K562 (cell line): ENCODE data around the gene TM7SF2. TPM values are rescaled to one million over a fixed set of nuclear protein-coding genes. Genes with fewer than 3 reads are reported as not detected.

Experiments used
- ATF4 ChIP-seq: fragments of 450-650 bp; formaldehyde crosslinking; IDR thresholded peaks from 2 replicates; pipeline ENCODE4 v1.4.0; 2022; ENCODE audit warnings: mild to moderate bottlenecking, moderate library complexity
- CCNT2 ChIP-seq: IDR thresholded peaks from 2 replicates; pipeline ENCODE4 v1.6.1; 2011; ENCODE audit warnings: borderline replicate concordance, low read depth, mild to moderate bottlenecking, moderate library complexity, mixed read lengths, low read length; ENCODE audit not compliant: insufficient read length; ENCODE audit errors: extremely low read depth
- DIDO1 ChIP-seq: fragments of 450-650 bp; IDR thresholded peaks from 2 replicates; pipeline ENCODE4 v1.6.1; 2016; ENCODE audit warnings: low read depth, missing biosample characterization, missing genetic modification characterization
- SRSF9 ChIP-seq: fragments of 200-400 bp; formaldehyde crosslinking; IDR thresholded peaks from 2 replicates; pipeline ENCODE4 v1.6.1; 2017; ENCODE audit warnings: low read depth, low read length, borderline replicate concordance
- ZNF407 ChIP-seq: fragments of 450-650 bp; IDR thresholded peaks from 2 replicates; pipeline ENCODE4 v1.6.1; 2016; ENCODE audit warnings: low read depth
- ZZZ3 ChIP-seq: fragments of 450-650 bp; IDR thresholded peaks from 2 replicates; pipeline ENCODE4 v1.6.1; 2016; ENCODE audit warnings: antibody characterized with exemption, mild to moderate bottlenecking, moderate library complexity
- polyA plus RNA-seq, 8 experiments: library from polyadenylated mRNA; depleted of rRNA in 4 of 8; stranded (reverse) in 5 of 8; unstranded in 3 of 8; fragments of >200 nt; fragmentation: Nextera tagmentation in 2 of 8; fragmentation: Illumina TruSeq in 1 of 8; extraction: Ambion mirVana in 2 of 8; extraction: Trizol in 1 of 8; gene quantifications; 2 replicates each; pipeline versions ENCODE4 v1.2.1 to v1.2.3, GENCODE V29; 2011 to 2014; ENCODE audit warnings: inconsistent platforms in 1 of 8, missing spikeins in 1 of 8
- total RNA-seq, 7 experiments: library from RNA; depleted of rRNA in 6 of 7; stranded (reverse); fragments of >200 nt in 6 of 7; fragmentation: Illumina TruSeq in 2 of 7; extraction: Trizol in 2 of 7; gene quantifications; 2 replicates each; pipeline versions ENCODE4 v1.2.1 to v1.2.3, GENCODE V29; 2011 to 2021; ENCODE audit warnings: low replicate concordance in 1 of 7

TM7SF2 gene
- total and polyA plus RNA-seq, 9 of the 15 experiments (the other 6 are each of a cell fraction or from before 2014, with no cell fraction given), result 1.2 to 22.0 (median 14.3) TPM

DNA sequence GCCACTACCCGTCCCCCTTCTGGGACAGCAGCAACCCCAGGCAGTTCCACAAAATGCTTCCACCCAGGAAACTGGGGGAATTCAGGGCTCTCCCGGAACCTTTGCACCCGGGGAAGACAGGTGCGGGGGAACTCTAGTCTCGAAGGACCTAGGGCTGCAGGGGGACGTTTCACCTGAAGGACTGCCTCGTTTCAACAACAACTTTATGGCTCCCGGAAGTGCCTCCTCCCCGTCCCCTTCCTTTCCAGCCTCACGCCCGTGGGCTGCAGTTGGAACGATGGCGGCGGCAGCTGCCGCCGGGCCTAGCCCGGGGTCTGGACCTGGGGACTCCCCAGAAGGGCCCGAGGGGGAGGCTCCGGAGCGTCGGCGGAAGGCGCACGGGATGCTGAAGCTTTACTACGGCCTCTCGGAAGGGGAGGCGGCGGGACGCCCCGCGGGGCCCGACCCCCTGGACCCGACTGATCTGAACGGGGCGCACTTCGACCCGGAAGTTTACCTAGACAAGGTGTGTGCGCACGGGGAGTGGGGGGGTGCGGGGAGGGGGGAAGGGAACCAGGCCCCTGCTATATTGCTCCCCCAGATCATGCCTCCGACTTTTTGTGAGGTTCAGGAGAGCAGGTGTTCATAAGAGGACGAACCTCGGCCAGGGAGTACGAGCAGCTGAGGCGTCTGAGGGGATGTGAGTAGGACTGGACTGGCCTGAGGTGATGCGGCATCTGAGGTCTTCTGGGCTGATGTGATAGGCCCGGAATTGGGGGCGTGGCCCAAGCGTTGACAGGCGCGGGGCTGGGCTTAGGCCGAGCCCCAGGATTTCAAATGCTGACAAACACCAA, 15.5 kb upstream of the TM7SF2 start, which contains the start of gene VPS51 (continued):
- no peak for TF ChIP-seq ATF4 (CRISPR knock-in tag)
- TF ChIP-seq SRSF9, result no peak
- no peak for TF ChIP-seq ZNF407
- TF ChIP-seq DIDO1 (tag), result peak; percentile 97
- peak; percentile 20 for TF ChIP-seq CCNT2
- TF ChIP-seq ZZZ3, result no peak
